ENCODE results near the gene FUCA1. TPM values are rescaled to one million over a fixed set of nuclear protein-coding genes. Genes with fewer than 3 reads are reported as not detected.

Gene FUCA1
- total RNA-seq, 1 donor from 2014 or later, result 12.6 TPM

DNA sequence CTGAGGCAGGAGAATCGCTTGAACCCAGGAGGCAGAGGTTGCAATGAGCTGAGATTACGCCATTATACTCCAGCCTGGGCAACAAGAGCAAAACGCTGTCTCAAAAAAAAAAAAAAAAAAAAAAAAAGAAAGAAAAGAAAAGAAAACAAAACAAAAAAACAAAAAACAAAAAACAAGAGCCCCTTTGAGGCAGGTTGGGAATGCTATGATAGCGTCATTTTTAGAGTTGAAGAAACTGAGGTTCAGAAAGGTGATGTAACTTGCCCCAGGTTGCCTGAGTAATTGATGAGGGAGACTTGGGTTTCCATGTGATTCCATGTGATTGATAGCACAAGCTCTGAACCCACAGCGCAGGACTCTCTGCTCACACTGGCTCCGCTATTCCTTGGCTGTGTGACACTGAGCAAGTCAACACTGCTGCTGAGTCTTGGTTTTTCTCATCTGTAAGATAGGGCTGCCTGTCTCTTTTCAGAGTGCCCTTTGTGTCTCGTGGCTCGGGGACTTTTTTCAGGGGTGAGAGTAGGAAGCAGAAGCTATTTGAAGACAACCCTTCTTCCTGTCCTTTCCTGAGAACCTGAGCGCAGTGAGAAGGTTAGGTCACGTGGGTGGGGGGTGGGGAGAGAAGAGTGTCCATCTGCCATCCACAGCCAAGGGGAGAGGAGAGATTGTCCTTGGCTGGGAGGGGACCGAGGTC is 42.6 kb upstream of the FUCA1 start:
- Mint-ChIP-seq H3K27me3 (ENCODE audit: insufficient read depth, low read depth) (peaks cover 7% of the 10 kb centered on the region), H3K4me1 (peaks cover 3% of the 10 kb centered on the region), H3K27ac (no peak overlapping the region), H3K36me3 (no peaks in the 10 kb centered on the region), H3K9me3 (no peaks in the 10 kb centered on the region), H3K4me3 (no peak overlapping the region)
- no peak for DNase-seq (ENCODE audit: low spot score)
- Histone ChIP-seq H3K36me3 (no peaks in the 10 kb centered on the region), H3K79me2 (ENCODE audit: low read depth) (no peaks in the 10 kb centered on the region), H3K27ac (no peak overlapping the region), H3K27me3 (no peaks in the 10 kb centered on the region), H3K4me1 (no peaks in the 10 kb centered on the region), H2AFZ (replicated peaks) (no peak overlapping the region), H4K20me1 (ENCODE audit: low read depth) (no peaks in the 10 kb centered on the region), H3F3A (ENCODE audit: low read depth) (no peaks in the 10 kb centered on the region), H3K4me3 (no peak overlapping the region), H3K4me2 (no peak overlapping the region), H3K9ac (no peak overlapping the region), H3K9me3 (ENCODE audit: low read depth) (no peaks in the 10 kb centered on the region)
- no peak for TF ChIP-seq EZH2phosphoT487 (IDR thresholded peaks at IDR 0.05)
- TF ChIP-seq, protein P1, sequence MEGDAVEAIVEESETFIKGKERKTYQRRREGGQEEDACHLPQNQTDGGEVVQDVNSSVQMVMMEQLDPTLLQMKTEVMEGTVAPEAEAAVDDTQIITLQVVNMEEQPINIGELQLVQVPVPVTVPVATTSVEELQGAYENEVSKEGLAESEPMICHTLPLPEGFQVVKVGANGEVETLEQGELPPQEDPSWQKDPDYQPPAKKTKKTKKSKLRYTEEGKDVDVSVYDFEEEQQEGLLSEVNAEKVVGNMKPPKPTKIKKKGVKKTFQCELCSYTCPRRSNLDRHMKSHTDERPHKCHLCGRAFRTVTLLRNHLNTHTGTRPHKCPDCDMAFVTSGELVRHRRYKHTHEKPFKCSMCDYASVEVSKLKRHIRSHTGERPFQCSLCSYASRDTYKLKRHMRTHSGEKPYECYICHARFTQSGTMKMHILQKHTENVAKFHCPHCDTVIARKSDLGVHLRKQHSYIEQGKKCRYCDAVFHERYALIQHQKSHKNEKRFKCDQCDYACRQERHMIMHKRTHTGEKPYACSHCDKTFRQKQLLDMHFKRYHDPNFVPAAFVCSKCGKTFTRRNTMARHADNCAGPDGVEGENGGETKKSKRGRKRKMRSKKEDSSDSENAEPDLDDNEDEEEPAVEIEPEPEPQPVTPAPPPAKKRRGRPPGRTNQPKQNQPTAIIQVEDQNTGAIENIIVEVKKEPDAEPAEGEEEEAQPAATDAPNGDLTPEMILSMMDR (IDR thresholded peaks at IDR 0.05), result no peak
- TF ChIP-seq EZH2 (IDR thresholded peaks at IDR 0.05), result no peak

DNA sequence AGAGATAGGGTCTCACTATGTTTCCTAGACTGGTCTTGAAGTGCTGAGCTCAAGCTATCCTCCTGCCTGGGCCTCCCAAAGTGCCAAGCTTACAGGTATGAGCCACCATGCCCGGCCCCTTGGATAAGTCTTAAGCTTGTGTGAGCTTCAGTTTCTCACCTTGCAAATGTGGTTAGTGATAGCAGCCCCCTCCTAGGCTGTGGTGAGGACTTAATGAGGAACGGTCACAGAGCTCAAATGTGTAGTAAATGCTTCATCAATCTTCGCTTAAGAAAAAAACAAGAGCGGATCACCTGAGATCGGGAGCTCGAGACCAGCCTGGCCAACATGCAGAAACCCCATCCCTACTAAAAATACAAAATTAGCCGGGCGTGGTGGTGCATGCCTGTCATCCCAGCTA is 42.1 kb upstream of the FUCA1 start:
- H2AFZ ChIP-seq (replicated peaks), result no peak overlapping the region
- no peaks in the 10 kb centered on the region for H3K9me3 ChIP-seq (ENCODE audit: low read depth)
- no peaks in the 10 kb centered on the region for H3K79me2 ChIP-seq (ENCODE audit: low read depth)
- no peaks in the 10 kb centered on the region for H3K4me1 ChIP-seq
- Mint-ChIP-seq H3K36me3 (no peaks in the 10 kb centered on the region), H3K4me1 (peaks cover 3% of the 10 kb centered on the region), H3K27ac (no peak overlapping the region), H3K4me3 (no peak overlapping the region), H3K27me3 (ENCODE audit: insufficient read depth, low read depth) (peaks cover 7% of the 10 kb centered on the region), H3K9me3 (no peaks in the 10 kb centered on the region)
- no peak overlapping the region for H3K27ac ChIP-seq
- H3K36me3 ChIP-seq, result no peaks in the 10 kb centered on the region
- no peak overlapping the region for H3K4me3 ChIP-seq
- no peak overlapping the region for H3K4me2 ChIP-seq
- H4K20me1 ChIP-seq (ENCODE audit: low read depth), result no peaks in the 10 kb centered on the region
- peaks cover 2% of the 10 kb centered on the region for H3K27me3 ChIP-seq
- no peak overlapping the region for H3K9ac ChIP-seq
- TF ChIP-seq, protein P1 (IDR thresholded peaks at IDR 0.05), result no peak
- TF ChIP-seq EZH2phosphoT487 (IDR thresholded peaks at IDR 0.05) (no peak), EZH2 (IDR thresholded peaks at IDR 0.05) (no peak)
- DNase-seq (ENCODE audit: low spot score), result no peak
- H3F3A ChIP-seq (ENCODE audit: low read depth), result no peaks in the 10 kb centered on the region

DNA sequence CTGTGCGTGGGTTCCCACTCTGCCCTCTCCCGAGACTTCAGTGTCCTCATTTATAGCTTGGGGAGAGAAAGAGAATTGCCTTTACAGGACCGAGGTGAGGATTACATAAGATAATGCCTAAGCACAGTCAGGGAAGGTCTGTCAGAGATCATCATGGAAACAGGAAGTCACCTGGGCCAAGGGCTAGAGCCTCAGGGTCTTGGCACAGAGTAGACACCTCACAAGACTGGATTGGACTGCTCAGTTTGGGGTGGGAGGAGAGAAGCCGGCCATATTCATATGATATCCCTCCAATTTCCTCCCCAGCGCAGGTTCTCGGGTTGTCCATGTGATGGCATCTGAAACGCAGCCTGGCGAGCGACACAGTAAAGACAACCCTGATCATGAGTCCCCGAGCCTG is 41.3 kb upstream of the FUCA1 start:
- TF ChIP-seq, protein P1 (IDR thresholded peaks at IDR 0.05), result no peak
- TF ChIP-seq EZH2phosphoT487 (IDR thresholded peaks at IDR 0.05) (no peak), EZH2 (IDR thresholded peaks at IDR 0.05) (no peak)
- DNase-seq (ENCODE audit: low spot score), result no peak
- no peak overlapping the region for H3K4me2 ChIP-seq
- no peak overlapping the region for H3K4me3 ChIP-seq
- H3F3A ChIP-seq (ENCODE audit: low read depth), result no peaks in the 10 kb centered on the region
- H3K4me1 ChIP-seq, result no peaks in the 10 kb centered on the region
- no peak overlapping the region for H3K27ac ChIP-seq
- H3K36me3 ChIP-seq, result no peaks in the 10 kb centered on the region
- peaks cover 3% of the 10 kb centered on the region for H3K4me1 Mint-ChIP-seq
- no peaks in the 10 kb centered on the region for H3K9me3 ChIP-seq (ENCODE audit: low read depth)
- H3K27me3 ChIP-seq, result peaks cover 9% of the 10 kb centered on the region
- no peak overlapping the region for H3K9ac ChIP-seq
- no peak overlapping the region for H3K4me3 Mint-ChIP-seq
- no peaks in the 10 kb centered on the region for H3K36me3 Mint-ChIP-seq
- H2AFZ ChIP-seq (replicated peaks), result no peak overlapping the region
- H3K27me3 Mint-ChIP-seq (ENCODE audit: insufficient read depth, low read depth), result peaks cover 7% of the 10 kb centered on the region
- no peak overlapping the region for H3K27ac Mint-ChIP-seq
- no peaks in the 10 kb centered on the region for H3K79me2 ChIP-seq (ENCODE audit: low read depth)
- H3K9me3 Mint-ChIP-seq, result no peaks in the 10 kb centered on the region
- no peaks in the 10 kb centered on the region for H4K20me1 ChIP-seq (ENCODE audit: low read depth)

Measured in neural progenitor cell (in vitro differentiated cells).